PC-9 (cell line): Measurements from ENCODE around the gene MYBPHL. TPM values are rescaled to one million over a fixed set of nuclear protein-coding genes. Genes with fewer than 3 reads are reported as not detected.

Source experiments
- Bru-seq: library from RNA; stranded (reverse); fragments of 400-500 nt; gene quantifications from one replicate; lab custom pipeline; 2021; lab: Mats Ljungman, UMichigan
- BruChase-seq, 2 experiments: library from RNA; stranded (reverse); fragments of 400-500 nt; gene quantifications; one replicate each; lab custom pipeline; 2021; lab: Mats Ljungman, UMichigan
- BruUV-seq: library from RNA; stranded (reverse); fragments of 400-500 nt; replicated peaks from 2 replicates; lab custom pipeline; 2021; lab: Mats Ljungman, UMichigan
- CTCF ChIA-PET: fragments of 300-600 bp; sonication (Branson Sonifier 250); formaldehyde crosslinking; loops from one replicate; lab custom pipeline; 2022; ENCODE audit warnings: antibody characterized with exemption; lab: Charles Lee
- POLR2A ChIA-PET: fragments of 300-600 bp; sonication (Branson Sonifier 250); formaldehyde crosslinking; loops from one replicate; lab custom pipeline; 2022; ENCODE audit warnings: antibody characterized with exemption; ENCODE audit not compliant: unreplicated experiment; lab: Charles Lee
- DNase-seq, 2 experiments: peaks; one replicate each; pipeline versions ENCODE4 v3.0.0 to v3.0.0-alpha.2; 2015 to 2022; ENCODE audit warnings: mixed read lengths in 1 of 2
- H2AFZ ChIP-seq: fragments of 200-600 bp; sonication (generic); 2 replicates; pipeline ENCODE4 v1.8.1; 2017; ENCODE audit warnings: antibody characterized with exemption
- H3F3A ChIP-seq: fragments of 200-600 bp; sonication (generic); 2 replicates; pipeline ENCODE4 v1.8.1; 2017; ENCODE audit warnings: antibody characterized with exemption, mild to moderate bottlenecking, low read depth; ENCODE audit not compliant: insufficient read depth
- H3K27ac ChIP-seq: fragments of 200-600 bp; sonication (generic); 2 replicates; pipeline ENCODE4 v1.6.1; 2016; ENCODE audit warnings: mixed run types
- H3K27me3 ChIP-seq: fragments of 200-600 bp; sonication (generic); 2 replicates; pipeline ENCODE4 v1.6.1; 2016; ENCODE audit warnings: low read depth, mixed run types; ENCODE audit not compliant: insufficient read depth
- H3K36me3 ChIP-seq: fragments of 200-600 bp; sonication (generic); 2 replicates; pipeline ENCODE4 v1.6.1; 2016; ENCODE audit warnings: low read depth, mixed run types
- H3K4me1 ChIP-seq: fragments of 200-600 bp; sonication (generic); replicated peaks from 2 replicates; pipeline ENCODE4 v1.6.1; 2016; ENCODE audit warnings: mixed run types; ENCODE audit not compliant: insufficient read depth
- H3K4me2 ChIP-seq: fragments of 200-600 bp; sonication (generic); 2 replicates; pipeline ENCODE4 v1.6.1; 2017; ENCODE audit warnings: mixed run types
- H3K4me3 ChIP-seq: fragments of 200-600 bp; sonication (generic); 2 replicates; pipeline ENCODE4 v1.6.1; 2016; ENCODE audit warnings: mixed run types
- H3K79me2 ChIP-seq: fragments of 200-600 bp; sonication (generic); 2 replicates; pipeline ENCODE4 v1.6.1; 2017; ENCODE audit warnings: low read depth, mixed run types
- H3K9me2 ChIP-seq: fragments of 200-600 bp; sonication (generic); 2 replicates; pipeline ENCODE4 v1.8.1; 2017; ENCODE audit warnings: mild to moderate bottlenecking; ENCODE audit not compliant: insufficient read depth
- H3K9me3 ChIP-seq: fragments of 200-600 bp; sonication (generic); 2 replicates; pipeline ENCODE4 v1.8.1; 2016; ENCODE audit warnings: low read depth; ENCODE audit not compliant: insufficient read depth
- H4K20me1 ChIP-seq: fragments of 200-600 bp; sonication (generic); 2 replicates; pipeline ENCODE4 v1.8.1; 2017; ENCODE audit not compliant: insufficient read depth
- EZH2 ChIP-seq: fragments of 200-600 bp; sonication (generic); IDR thresholded peaks from 2 replicates; pipeline ENCODE4 v1.8.0; 2017; ENCODE audit warnings: antibody characterized with exemption, low read depth
- intact Hi-C: fragments of 100-400 bp; cut with micrococcal nuclease; formaldehyde crosslinking; loops from one replicate; pipeline ENCODE4 v1.10.0; 2022; ENCODE audit not compliant: unreplicated experiment
- long read RNA-seq: library from polyadenylated mRNA; stranded (forward); transcript quantifications from one replicate; pipeline ENCODE4 v2.0.0, GENCODE V29; 2022
- total RNA-seq: library from RNA; stranded (reverse); gene quantifications from 2 replicates; pipeline ENCODE4 v1.2.3, GENCODE V29; 2021
- TF ChIP-seq, protein P1 (sequence below): fragments of 200-600 bp; sonication (generic); conservative IDR thresholded peaks from 2 replicates; pipeline ENCODE4 v1.6.1; 2017; ENCODE audit warnings: mixed run types, antibody characterized with exemption, mild to moderate bottlenecking, moderate library complexity

Gene MYBPHL
- total RNA-seq (not detected in 2 replicates), Bru-seq, nascent RNA (percentile 19 among the genes with signal in this experiment), BruChase-seq, experiment 1, labeled RNA remaining after a 2-hour chase (percentile 23 among the genes with signal in this experiment), BruChase-seq, experiment 2, labeled RNA remaining after a 6-hour chase (percentile 11 among the genes with signal in this experiment)
- long read RNA-seq: 0 reads

GRCh38 chr1:109306832-109307273 lies at the start of gene MYBPHL:
Gene MYBPHL, minus strand, starts transcription at chr1:109307011. Its CDS starts 20 bp downstream, at chr1:109306991.
- no peaks in the 10 kb centered on the region for H3K9me3 ChIP-seq
- H3K4me1 ChIP-seq: no peaks in the 10 kb centered on the region
- H3K36me3 ChIP-seq: no peaks in the 10 kb centered on the region
- no peak within 1 kb of the TSS for H3K4me2 ChIP-seq
- H3K9me2 ChIP-seq: no peaks in the 10 kb centered on the region
- POLR2A ChIA-PET: no interaction called here
- intact Hi-C loops: no loop called here
- no peaks in the 10 kb centered on the region for H3K27me3 ChIP-seq
- BruUV-seq: no TSS peak
- no peak within 1 kb of the TSS for H3K27ac ChIP-seq
- H3K79me2 ChIP-seq: no peaks in the 10 kb centered on the region
- CTCF ChIA-PET: no interaction called here
- DNase-seq: no peak
- TF ChIP-seq EZH2: no peak
- TF ChIP-seq, protein P1, sequence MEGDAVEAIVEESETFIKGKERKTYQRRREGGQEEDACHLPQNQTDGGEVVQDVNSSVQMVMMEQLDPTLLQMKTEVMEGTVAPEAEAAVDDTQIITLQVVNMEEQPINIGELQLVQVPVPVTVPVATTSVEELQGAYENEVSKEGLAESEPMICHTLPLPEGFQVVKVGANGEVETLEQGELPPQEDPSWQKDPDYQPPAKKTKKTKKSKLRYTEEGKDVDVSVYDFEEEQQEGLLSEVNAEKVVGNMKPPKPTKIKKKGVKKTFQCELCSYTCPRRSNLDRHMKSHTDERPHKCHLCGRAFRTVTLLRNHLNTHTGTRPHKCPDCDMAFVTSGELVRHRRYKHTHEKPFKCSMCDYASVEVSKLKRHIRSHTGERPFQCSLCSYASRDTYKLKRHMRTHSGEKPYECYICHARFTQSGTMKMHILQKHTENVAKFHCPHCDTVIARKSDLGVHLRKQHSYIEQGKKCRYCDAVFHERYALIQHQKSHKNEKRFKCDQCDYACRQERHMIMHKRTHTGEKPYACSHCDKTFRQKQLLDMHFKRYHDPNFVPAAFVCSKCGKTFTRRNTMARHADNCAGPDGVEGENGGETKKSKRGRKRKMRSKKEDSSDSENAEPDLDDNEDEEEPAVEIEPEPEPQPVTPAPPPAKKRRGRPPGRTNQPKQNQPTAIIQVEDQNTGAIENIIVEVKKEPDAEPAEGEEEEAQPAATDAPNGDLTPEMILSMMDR: no peak
- no peak within 1 kb of the TSS for H2AFZ ChIP-seq
- no peaks in the 10 kb centered on the region; the same call in 1 of the 2 replicates for H3F3A ChIP-seq
- H3K4me3 ChIP-seq: no peak within 1 kb of the TSS
- H4K20me1 ChIP-seq: no peaks in the 10 kb centered on the region

GRCh38 chr1:109356505-109356904 lies 49.7 kb upstream of the MYBPHL start:
- TF ChIP-seq, protein P1: no peak
- no peak for TF ChIP-seq EZH2
- H3K36me3 ChIP-seq: no peaks in the 10 kb centered on the region
- H3K4me3 ChIP-seq: no peak overlapping the region
- ChIA-PET POLR2A (no interaction called here), CTCF (no interaction called here)
- no peaks in the 10 kb centered on the region for H3K4me1 ChIP-seq
- no peaks in the 10 kb centered on the region for H3K79me2 ChIP-seq
- no peaks in the 10 kb centered on the region for H3K27me3 ChIP-seq
- intact Hi-C loops: no loop called here
- no peaks in the 10 kb centered on the region for H4K20me1 ChIP-seq
- no peak overlapping the region for H3K4me2 ChIP-seq
- H3F3A ChIP-seq: peaks cover 5% of the 10 kb centered on the region; the same call in 1 of the 2 replicates
- no peaks in the 10 kb centered on the region for H3K9me2 ChIP-seq
- H3K27ac ChIP-seq: no peak overlapping the region
- H2AFZ ChIP-seq: no peak overlapping the region
- DNase-seq: no peak
- no peaks in the 10 kb centered on the region for H3K9me3 ChIP-seq
- BruUV-seq: no TSS peak

DNA sequence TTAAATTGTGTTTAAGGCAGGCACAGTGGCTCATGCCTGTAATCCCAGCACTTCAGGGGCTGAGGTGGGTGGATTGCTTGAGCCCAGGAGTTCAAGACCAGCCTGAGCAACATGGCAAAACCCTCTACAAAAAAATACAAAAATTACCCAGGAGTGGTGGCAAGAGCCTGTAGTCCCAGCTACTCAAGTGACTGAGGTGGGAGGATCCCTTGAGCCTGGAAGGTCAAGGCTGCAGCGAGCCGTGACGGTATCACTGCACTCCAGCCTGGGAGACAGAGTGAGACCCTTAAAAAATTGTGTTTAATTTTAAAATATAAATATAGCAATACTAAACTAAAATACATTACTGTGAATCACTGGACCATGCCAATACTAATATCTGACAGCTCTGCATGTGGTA lies 48.1 kb upstream of the MYBPHL start:
- no peak for TF ChIP-seq EZH2
- TF ChIP-seq, protein P1: no peak
- H4K20me1 ChIP-seq: no peaks in the 10 kb centered on the region
- no TSS peak for BruUV-seq
- H3K9me3 ChIP-seq: no peaks in the 10 kb centered on the region
- no peak overlapping the region for H2AFZ ChIP-seq
- H3K4me1 ChIP-seq: no peaks in the 10 kb centered on the region
- peaks cover 5% of the 10 kb centered on the region; the same call in 1 of the 2 replicates for H3F3A ChIP-seq
- H3K36me3 ChIP-seq: no peaks in the 10 kb centered on the region
- no peak for DNase-seq
- no peaks in the 10 kb centered on the region for H3K9me2 ChIP-seq
- no peak overlapping the region for H3K27ac ChIP-seq
- H3K4me3 ChIP-seq: no peak overlapping the region
- H3K4me2 ChIP-seq: no peak overlapping the region
- intact Hi-C loops: no loop called here
- CTCF ChIA-PET: interaction anchor here (1.0 kb wide), 1 partner anchor 63 kb away, joined by 3 read pairs; no protein-coding TSS in a partner anchor
- POLR2A ChIA-PET: no interaction called here
- H3K27me3 ChIP-seq: no peaks in the 10 kb centered on the region
- H3K79me2 ChIP-seq: no peaks in the 10 kb centered on the region
